ENCODE data around the gene CEACAM1. TPM values are rescaled to one million over a fixed set of nuclear protein-coding genes. Genes with fewer than 3 reads are reported as not detected.

The CEACAM1 gene
- total RNA-seq, 1 experiment from 2014 or later, result 2.0 TPM

DNA sequence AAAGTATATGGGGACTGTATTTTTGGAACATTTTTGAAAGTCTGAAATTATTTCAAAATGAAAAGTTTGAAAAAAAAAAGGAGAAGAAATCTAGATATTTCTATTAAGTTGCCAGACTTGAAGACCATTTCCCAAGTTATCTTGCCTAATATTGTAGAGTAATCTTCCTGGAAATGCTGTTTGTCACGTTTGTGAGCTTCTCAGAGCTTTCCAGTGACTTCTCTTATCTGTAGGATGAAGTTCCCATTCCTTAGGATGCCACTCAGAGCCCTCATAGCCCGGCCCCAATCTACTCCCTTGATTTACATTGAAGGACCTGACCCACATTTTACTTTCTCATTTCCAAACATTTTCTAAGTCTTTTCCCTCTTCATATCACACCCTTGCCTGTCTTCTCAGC, 42.8 kb upstream of the CEACAM1 start:
- no peak overlapping the region for H3K4me3 Mint-ChIP-seq
- TF ChIP-seq ZNF232 (CRISPR knock-in tag; IDR thresholded peaks at IDR 0.05), result no peak
- TF ChIP-seq EMX1 (CRISPR knock-in tag; IDR thresholded peaks at IDR 0.05), result no peak
- TF ChIP-seq FOXJ3 (CRISPR knock-in tag; IDR thresholded peaks at IDR 0.05; ENCODE audit: borderline replicate concordance), result no peak
- TF ChIP-seq HMGXB4 (CRISPR knock-in tag; IDR thresholded peaks at IDR 0.05), result no peak
- no peak for TF ChIP-seq ZNF317 (CRISPR knock-in tag; IDR thresholded peaks at IDR 0.05; ENCODE audit: borderline replicate concordance, low read depth)
- TF ChIP-seq, protein P1, sequence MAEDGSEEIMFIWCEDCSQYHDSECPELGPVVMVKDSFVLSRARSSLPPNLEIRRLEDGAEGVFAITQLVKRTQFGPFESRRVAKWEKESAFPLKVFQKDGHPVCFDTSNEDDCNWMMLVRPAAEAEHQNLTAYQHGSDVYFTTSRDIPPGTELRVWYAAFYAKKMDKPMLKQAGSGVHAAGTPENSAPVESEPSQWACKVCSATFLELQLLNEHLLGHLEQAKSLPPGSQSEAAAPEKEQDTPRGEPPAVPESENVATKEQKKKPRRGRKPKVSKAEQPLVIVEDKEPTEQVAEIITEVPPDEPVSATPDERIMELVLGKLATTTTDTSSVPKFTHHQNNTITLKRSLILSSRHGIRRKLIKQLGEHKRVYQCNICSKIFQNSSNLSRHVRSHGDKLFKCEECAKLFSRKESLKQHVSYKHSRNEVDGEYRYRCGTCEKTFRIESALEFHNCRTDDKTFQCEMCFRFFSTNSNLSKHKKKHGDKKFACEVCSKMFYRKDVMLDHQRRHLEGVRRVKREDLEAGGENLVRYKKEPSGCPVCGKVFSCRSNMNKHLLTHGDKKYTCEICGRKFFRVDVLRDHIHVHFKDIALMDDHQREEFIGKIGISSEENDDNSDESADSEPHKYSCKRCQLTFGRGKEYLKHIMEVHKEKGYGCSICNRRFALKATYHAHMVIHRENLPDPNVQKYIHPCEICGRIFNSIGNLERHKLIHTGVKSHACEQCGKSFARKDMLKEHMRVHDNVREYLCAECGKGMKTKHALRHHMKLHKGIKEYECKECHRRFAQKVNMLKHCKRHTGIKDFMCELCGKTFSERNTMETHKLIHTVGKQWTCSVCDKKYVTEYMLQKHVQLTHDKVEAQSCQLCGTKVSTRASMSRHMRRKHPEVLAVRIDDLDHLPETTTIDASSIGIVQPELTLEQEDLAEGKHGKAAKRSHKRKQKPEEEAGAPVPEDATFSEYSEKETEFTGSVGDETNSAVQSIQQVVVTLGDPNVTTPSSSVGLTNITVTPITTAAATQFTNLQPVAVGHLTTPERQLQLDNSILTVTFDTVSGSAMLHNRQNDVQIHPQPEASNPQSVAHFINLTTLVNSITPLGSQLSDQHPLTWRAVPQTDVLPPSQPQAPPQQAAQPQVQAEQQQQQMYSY (CRISPR knock-in tag; IDR thresholded peaks at IDR 0.05), result no peak
- no peak for TF ChIP-seq OVOL2 (CRISPR knock-in tag; IDR thresholded peaks at IDR 0.05; ENCODE audit: borderline replicate concordance)
- no peak for TF ChIP-seq SOX15 (CRISPR knock-in tag; IDR thresholded peaks at IDR 0.05)
- TF ChIP-seq NR1H2 (CRISPR knock-in tag; IDR thresholded peaks at IDR 0.05), result no peak
- TF ChIP-seq HMGA2 (CRISPR knock-in tag; IDR thresholded peaks at IDR 0.05), result no peak
- no peak for TF ChIP-seq ZMAT4 (CRISPR knock-in tag; IDR thresholded peaks at IDR 0.05)
- TF ChIP-seq NFE2L1 (CRISPR knock-in tag; IDR thresholded peaks at IDR 0.05), result no peak
- no peak for TF ChIP-seq KAT7 (CRISPR knock-in tag; IDR thresholded peaks at IDR 0.05; ENCODE audit: borderline replicate concordance)
- no peak for TF ChIP-seq CDX4 (CRISPR knock-in tag; IDR thresholded peaks at IDR 0.05; ENCODE audit: borderline replicate concordance)
- TF ChIP-seq AR (CRISPR knock-in tag; IDR thresholded peaks at IDR 0.05), result no peak
- TF ChIP-seq STAT6 (CRISPR knock-in tag; conservative IDR thresholded peaks at IDR 0.05; ENCODE audit: low read depth), result no peak
- TF ChIP-seq TP53 (CRISPR knock-in tag; IDR thresholded peaks at IDR 0.05), result no peak
- TF ChIP-seq ETV6 (CRISPR knock-in tag; IDR thresholded peaks at IDR 0.05), result no peak
- 0 out of 2 replicates have a peak, but pooled peaks cover 6% of the 10 kb centered on the region for H3K9me3 Mint-ChIP-seq
- ChIA-PET POLR2A (no interaction called here), CTCF (interaction anchor here (0.5 to 1.3 kb wide), 2 partner anchors 9 to 118 kb away, joined by 3 read pairs; no protein-coding TSS in a partner anchor)
- H3K4me1 Mint-ChIP-seq, result peaks cover 10% of the 10 kb centered on the region
- H3K27me3 Mint-ChIP-seq (ENCODE audit: low read depth), result peaks cover 14% of the 10 kb centered on the region
- no peaks in the 10 kb centered on the region for H3K36me3 Mint-ChIP-seq
- DNase-seq (ENCODE audit: low spot score), result no peak
- no peak for ATAC-seq
- no peak overlapping the region for H3K27ac Mint-ChIP-seq

Measured in WTC11 (cell line).